Activated CD4-positive, alpha-beta T cell treated with anti-CD3 and anti-CD28 coated beads, Interleukin-2, amount 50 U/mL, for 48 hours (primary cell): ENCODE results near the gene PIK3CB.
"Not testable (repeated sequence)": the region's sequence is repeated elsewhere in the genome, so short reads cannot be mapped to it uniquely, and the experiment has no call there.

ENCODE experiments used
- DNase-seq, 2 experiments: peaks; one replicate each; pipeline ENCODE4 v3.0.0-alpha.2; 2020

Gene PIK3CB

DNA sequence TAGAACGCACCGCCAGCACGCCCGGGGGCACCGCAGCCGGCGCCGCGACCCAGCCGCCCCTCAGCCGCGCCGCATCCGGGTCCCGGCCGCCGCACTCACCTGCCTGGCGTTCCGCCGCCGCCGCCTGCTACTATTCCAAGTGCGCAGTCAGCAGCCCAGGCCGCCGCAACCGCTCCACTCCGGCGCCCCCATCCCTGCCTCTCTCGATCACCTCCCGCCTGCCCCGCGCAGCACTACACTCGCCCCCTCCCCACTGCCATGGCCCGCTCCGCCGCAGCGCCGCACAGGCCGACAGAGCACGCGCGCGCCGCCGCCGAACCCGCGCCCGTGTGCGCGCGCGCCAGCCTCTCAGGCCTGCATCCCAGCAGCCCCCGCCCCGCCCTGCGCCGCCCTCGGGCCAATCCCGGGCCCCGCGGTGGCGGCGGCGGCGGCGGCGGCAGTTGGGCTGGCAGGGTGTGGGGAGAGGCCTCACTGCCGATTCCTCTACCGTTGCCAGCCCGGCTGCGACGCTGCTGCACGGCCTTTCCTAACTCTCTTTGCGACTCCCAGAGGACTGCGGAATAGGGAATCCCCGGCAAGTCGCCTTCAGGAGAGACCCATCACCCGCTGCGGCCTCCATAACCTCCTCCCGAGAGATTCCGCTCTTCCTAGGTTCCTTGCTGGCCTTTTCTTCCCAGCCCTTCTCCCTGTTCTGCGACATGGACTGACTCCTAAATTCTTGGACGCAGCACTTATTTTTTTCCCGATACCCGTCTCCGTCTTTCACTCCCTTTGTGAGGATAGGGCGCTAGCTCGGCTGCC is at the start of gene PIK3CB:
Gene PIK3CB (minus strand): TSS at position 333 of the 801 bp plus-strand sequence. CDS start 75,585 bp downstream, outside the sequence.
- DNase-seq, result peak; percentile 87 to 89

DNA sequence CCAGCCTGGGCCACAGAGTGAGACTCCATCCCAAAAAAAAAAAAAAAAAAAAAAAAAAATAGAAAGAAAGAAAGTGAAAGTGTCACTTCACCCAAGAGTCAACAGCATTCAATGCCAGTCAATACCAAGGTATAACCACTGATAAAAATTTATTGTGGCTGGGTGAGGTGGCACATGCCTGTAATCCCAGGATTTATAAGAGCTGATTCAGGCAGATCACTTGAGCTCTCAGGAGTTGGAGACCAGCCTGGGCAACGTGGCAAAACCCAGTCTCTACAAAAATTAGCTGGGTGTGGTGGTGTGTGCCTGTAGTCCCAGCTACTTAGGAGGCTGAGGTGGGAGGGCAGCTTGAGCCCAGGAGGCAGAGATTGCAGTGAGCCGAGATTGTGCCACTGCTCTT is 46.5 kb upstream of the PIK3CB start:
- no peak for DNase-seq

DNA sequence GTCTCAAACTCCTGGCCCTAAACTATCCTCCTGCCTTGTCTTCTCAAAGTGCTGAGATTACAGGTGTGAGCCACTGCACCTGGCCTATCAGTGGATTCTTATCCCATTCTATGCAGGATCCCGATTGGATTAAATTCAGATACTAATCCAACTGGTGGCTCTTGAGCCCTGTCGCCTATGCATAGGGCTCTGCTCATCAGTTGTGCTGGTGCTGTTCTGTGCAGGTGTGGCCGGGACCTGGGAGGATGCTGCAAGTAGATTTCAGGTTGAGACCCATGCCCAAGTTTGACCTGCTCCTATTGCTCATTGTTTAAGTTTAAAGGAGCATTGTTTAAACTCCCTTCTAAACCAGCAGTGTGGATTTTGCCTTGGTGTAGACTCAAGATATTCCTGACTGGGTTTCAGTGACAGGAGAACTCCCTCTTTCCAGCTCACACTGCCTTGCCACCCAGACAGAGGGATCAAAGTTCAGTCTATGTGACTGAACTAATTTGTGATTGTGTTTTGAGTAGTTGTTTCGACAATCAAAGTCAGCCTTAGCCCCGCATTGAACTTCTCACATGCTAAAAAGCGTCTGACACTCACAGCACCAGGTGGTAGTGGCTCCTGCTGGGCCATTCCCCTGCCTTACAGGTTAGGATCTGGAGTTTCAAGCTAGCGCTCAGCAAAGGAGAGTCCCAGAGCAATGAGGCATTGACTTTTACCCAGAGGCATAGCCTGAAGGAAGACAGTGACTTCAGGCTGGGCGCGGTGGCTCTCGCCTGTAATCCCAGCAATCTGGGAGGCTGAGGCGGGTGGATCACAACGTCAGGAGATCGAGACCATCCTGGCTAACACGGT is 45.0 kb upstream of the PIK3CB start:
- DNase-seq, result no peak

DNA sequence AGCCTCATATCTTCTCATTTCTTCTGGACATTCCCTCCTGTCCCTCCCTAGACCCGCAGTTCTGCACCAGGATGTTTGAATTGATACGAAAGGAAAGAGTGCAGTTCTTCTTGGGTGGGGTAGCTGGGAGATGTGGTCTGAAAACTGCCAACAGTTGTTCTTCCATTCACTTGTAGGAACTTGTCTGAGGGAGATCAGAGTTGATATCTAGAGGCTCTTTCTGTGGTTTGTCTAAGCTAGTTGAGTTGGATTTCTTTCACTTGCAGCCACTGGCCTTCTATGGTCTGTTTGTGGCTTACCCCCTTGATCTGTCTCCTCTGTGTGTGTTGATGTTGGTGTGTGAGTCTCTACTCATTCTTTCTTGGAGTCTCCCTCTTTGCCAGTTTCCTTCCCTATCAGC is 42.5 kb upstream of the PIK3CB start:
- DNase-seq, result no peak

DNA sequence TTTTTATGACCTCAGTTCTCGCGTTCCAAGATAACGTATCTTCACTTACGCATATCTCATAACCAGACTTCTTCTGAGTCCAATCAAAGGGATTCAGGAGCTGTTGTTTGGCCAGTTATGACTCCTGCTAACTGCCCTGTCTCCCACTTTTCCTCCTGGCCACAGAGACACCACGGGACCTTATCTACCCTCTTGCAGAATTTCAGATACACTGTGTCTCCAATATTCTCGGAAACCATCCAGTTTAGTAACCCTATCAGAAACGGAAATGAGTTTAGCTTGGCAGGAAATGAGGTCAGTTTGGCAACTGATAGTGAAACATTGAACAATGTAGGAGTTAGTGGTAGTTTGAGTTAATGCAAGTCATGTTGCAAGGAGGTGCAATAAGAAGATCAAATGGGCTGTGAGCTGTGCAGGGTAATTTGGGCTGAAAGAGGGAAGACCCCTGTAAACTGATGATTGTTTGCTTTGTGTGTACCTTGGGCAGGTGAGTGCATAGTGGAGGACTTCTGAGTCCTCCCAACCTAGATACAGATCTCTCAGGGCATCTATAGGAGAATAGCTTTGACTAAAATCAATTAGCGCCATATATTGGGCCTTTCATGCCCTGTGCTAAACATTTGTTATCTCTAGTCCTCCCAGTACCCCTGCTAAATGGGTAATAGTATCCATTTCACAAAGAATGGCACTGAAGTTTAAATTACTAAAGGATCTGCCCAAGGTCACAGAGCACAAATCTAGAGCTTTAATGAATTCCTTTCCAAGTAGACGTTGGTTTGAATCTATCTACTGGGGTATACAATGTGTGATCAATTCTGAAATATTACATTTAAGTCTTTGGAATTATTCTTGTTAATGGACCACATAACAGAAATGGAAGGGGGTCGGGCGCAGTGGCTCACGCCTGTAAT is 41.3 kb upstream of the PIK3CB start:
- no peak for DNase-seq

DNA sequence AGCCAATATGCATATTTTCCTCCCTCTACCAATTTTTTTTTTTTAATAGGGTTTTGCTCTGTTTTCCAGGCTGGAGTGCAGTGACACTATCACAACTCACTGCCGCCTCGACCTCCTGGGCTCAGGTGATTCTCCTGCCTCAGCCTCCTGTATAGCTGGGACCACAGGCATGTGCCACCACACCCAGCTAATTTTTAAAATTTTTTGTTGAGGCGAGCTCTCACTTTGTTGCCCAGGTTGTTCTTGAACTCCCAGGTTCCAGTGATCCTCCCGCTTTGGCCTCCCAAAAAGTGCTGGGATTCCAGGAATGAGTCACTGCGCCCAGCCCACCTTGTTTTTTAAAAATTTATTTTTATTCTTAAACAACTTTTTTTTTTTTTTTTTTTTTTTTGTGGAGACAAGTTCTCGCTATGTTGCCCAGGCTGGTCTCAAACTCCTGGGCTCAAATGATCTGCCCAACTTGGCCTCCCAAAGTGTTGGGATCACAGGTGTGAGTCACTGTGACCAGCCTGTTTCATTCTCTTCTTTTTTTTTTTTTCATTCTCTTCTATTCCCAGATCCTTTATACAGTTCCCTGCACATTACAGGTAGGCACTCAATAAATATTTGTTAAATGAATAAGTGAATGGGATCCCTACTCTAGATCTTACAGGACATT is 40.5 kb upstream of the PIK3CB start:
- DNase-seq, result no peak

DNA sequence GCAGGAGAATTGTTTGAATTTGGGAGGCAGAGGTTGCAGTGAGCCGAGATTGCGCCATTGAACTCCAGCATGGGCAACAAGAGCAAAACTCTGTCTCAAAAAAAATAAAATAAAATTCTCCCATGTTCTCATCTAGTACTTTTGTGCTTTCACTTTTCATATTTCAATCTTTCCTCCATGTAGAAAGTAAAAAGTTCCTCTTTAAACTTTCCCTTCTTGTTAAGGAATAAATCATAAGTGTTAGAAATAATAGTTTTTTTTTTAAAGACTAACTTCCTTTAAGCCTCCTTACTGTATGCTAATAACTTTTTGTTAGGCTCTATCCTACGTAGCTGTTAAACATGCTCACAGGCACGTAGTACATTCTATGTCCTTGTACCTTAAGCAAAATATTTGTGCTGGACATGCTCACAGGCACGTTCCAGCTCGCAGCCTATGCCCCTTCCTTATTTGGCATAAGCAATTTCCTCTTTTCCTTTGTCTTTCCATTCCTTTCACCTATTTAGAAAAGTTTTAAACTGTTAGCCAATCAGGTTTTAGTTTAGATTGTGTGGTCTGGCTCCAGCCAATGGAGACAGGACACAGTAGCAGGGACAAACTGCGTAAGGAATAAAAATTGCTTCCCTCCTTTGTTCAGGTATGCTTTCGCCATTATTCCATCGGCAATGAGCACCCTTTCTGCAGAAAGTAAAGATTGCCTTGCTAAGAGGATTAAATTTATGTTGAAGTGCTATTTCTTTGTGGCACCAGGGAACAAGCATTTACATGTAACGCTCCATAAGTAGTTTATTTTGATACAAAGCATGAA is 38.9 kb upstream of the PIK3CB start:
- DNase-seq, result no peak

DNA sequence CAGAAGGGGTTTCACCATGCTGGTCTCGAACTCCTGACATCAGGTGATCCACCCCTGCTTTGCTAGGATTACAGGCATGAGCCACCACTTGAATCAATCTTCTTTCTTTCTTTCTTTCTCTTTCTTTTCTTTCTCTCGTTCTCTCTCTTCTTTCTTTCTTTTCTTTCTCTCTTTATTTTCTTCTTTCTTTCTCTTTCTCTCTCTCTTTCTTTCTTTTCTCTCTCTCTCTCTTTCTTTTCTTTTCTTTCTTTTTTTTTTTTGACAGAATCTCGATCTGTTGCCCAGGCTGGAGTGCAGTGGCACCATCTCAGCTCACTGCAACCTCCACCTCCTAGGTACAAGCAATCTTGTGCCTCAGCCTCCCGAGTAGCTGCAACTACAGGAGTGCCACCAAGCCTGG is 37.9 kb upstream of the PIK3CB start:
- DNase-seq, result no peak

DNA sequence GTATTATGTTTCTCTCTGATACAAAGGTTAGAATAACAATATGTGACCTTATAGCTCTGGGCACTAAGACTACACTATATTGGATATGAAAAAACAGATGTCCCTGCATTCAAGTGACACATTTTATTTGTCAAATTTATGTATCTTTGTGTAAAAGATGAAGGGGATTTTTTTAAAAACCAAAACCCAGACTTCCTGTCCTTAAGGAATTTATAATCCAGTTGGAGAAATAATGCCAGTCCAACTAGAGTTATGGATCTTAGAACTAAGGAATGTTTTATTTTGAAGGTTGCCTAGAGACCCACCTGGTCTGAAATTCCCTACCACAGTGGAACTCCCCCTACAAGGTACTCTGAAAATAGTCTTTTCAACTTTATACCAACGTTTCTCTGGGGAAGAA is 33.3 kb upstream of the PIK3CB start:
- no peak for DNase-seq

DNA sequence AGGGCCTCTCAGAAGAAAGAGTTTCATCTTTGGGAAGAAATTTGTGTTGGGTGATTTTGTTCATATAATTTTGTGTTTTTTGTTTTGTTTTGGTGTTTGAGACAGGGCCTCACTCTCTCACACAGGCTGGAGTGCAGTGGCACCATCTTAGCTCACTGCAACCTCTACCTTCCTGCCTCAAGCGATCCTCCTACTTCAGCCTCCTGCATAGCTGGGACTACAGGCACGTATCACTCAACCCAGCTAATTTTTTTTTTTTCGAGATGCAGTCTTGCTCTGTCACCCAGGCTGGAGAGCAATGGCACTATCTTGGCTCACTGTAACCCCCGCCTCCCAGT is 29.0 kb upstream of the PIK3CB start:
- DNase-seq, result no peak

DNA sequence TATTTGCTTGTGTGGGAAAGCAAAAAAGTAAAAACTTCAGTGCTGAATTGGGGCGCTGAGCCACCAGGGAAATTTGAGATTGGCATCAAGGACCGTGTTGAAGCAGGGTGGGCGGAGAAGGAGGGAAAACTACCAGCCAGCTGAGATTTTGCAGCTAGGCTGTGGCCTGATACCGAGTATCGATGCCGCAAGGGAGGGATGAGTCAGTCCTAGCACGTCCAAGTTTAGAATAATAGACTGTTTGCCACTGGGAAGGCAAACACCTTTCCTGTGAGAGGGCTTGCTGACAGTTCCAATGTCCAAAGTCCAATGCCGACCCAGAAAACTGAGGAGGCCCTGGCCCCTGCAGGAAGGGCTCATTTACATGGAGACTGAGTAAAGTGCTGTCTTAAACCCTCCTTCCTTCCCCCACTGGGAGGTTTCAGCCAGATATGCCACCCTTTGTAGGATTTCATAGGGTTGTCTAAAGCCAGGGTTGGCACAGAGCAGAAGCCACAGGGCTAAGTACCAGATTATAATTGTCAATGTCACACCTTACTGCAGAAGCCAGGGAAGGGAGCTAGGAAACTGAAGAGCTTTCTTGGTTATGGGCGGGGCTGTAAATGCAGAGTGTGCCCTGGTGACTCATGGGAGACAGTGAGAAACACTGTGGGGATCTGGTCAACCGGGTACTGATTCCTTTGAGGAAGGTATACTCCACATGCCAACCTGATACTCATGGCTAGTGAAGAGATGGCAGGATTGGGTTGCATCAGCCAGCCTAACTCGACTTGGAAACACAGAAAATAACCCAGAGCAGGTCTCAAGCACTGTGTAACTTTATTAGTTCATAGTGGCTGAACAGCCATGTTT is 28.4 kb upstream of the PIK3CB start:
- DNase-seq, result peak in 1 of 2 experiments; percentile 4

DNA sequence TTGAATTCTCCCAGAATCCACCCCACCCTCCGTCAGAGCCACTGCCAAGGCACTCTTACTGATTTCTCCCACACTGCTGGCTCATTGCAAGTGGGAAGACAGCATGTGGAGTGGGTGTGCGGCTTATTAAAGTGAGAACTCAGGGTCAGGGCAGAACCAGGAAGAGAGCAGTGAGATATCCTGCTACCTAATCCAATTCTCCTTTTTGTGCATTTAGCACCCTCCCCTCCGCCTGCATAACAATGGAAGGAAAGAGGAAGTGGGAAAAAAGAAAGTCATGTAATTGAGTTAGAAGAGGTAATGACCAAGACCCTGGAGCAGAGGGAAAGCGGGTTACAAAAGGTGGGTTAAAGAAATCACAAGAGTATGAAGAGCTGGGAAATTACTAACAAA is 27.8 kb upstream of the PIK3CB start:
- DNase-seq, result no peak

DNA sequence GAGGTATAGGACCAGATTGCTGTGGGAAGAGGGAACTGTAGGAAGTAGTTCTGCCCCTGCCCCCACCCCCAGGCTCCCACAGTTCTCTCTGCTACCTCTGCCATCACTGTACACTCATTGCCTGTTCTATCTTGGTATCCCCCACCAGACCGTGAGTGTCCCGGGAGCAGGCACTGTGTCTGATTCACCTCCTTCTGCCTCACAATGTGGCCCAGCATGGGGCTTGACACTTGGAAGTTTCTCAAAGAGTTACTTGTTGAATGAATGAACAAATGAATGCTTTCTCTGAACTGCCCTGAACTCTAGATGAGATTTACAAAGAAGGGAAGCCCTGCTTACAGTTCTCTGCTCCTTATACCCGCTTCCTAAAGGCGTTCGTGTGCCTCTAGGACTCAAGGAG is 27.1 kb upstream of the PIK3CB start:
- DNase-seq, result no peak

DNA sequence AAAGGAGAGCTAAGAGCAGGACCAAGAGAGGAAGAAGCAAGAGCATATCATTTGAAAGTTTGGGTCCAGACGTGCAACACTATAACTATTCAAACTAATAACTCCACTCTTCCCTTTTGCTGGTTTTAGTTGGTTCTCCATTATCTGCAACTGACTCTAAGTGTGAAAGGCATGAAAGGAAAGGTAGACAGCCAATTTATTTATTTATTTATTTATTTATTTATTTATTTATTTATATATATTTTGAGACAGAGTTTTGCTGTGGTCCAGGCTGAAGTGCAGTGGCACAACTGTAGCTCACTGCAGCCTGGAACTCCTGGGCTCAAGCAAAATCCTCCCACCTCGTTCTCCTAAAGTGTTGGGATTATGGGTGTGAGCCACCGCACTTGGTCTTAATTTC is 22.1 kb upstream of the PIK3CB start:
- DNase-seq, result no peak

DNA sequence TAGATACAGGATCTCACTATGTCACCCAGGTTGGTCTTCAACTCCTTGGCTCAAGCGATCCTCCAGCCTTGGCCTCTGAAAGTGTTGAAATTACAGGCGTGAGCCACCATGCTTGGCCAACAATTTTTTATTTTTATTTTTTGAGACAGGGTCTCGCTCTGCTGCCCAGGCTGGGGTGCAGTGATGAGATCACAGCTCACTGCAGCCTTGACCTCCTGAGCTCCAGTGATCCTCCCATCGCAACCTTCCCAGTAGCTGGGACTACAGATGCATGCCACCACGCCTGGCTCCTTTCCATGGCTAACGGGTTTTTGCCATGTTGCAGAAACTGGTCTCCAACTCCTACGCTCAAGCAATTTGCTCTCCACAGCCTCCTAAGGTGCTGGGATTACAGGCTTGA is 20.2 kb upstream of the PIK3CB start:
- DNase-seq, result no peak

DNA sequence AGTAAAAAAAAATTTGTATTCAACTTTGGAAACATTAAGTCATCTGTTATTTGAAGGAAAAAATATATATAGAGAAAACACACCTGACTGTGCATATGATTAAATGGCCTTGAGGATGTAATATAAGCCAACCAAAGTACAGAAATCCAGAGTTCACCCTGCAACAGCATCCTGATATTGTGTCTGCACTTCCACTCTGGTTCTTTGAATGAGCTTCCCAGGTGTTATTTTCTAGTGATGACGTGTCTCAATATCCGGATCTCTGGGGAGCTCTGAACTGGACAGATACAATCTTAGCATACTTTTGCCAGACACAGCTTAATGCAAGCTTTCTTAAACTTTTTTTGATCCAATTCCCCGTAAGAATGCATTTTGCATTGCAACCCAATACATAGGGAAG is 19.5 kb upstream of the PIK3CB start:
- no peak for DNase-seq

DNA sequence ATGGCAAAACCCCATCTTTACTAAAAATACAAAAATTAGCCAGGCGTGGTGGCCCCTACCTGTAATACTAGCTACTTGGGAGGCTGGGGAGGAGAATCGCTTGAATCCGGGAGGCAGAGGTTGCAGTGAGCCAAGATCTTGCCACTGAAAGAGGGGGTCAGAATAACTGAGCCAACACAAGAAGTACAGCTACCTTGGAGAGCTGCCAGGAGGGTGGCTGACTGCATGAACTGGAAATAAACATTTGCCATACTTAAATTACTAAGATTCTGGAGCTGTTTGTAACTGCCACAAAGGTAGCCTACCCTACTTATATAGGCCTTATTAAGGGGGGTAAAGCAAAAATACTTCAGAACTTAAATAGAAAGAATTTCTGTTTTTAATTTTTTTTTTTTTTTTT is 15.4 kb upstream of the PIK3CB start:
- no peak for DNase-seq

DNA sequence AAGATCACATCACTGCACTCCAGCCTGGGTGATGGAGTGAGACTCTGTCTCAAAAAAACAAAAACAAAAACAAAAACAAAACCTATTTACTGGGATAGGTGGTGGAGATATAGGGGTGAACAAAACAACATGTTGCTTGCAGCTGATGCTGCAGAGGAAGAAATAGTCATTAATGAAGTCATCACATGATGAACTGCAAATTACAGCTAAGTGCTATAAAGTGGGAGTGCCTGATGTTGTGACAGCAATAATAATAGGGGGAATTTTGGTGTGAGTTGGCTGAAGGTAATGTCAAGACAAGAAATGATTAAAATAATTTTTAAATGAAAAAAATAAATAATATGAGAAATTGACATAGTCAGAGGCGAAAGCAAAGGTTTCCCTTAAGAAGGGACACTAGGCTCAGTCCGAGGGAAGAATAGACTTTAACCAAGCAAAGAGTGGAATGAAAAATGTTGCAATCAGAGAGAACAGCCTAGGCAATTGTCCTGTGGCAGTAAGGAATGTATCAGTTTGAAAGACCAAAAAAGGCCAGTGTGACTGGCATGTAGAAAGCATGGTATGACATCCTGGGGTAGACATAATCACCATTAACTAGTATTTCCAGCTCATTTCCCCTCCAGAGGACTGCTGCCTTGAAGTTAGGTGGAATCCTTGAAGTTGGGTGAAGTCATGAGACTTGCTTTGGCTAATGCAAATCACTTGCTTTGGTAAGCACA is 14.7 kb upstream of the PIK3CB start:
- DNase-seq, result no peak

DNA sequence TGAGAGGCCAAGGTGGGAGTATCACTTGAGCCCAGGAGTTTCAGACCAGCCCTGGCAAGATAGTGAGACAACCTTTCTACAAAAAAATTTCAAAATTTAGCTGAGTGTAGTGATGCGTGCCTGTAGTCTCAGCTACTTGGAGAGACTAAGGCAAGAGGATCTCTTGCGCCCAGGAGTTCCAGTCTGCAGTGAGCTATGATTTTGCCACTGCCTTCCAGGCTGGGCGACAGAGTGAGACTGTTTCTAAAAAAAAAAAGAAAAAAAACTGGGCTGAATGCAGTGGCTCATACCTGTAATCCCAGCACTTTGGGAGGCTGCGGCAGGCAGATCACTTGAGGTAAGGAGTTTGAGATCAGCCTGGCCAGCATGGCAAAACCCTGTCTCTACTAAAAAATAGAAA is 14.0 kb upstream of the PIK3CB start:
- DNase-seq, result no peak

DNA sequence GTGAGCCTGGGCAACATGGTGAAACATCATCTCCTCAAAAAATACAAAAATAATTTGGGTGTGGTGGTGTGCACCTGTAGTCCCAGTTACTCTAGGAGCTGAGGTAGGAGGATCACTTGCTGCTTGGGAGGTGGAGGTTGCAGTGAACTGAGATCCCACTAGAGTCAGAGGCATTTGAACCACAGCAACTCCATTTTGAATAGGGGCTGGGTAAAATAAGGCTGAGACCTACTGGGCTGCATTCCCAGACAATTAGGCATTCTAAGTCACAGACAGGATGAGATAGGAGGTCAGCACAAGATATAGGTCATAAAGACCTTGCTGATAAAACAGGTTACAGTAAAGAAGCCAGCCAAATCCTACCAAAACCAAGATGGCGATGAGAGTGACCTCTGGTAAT is 12.1 kb upstream of the PIK3CB start:
- not testable (repeated sequence) for DNase-seq
